BE2C (cell line): Measurements from ENCODE around the gene DHRS3.

Experiments used
- DNase-seq: peaks from one replicate; pipeline ENCODE4 v3.0.0-alpha.2; 2020
- H3K27me3 ChIP-seq: fragments of 250-450 bp; sonication (Bioruptor Pico); 2 replicates; pipeline ENCODE4 v1.5.1; 2020; ENCODE audit warnings: mild to moderate bottlenecking
- H3K36me3 ChIP-seq: fragments of 250-450 bp; sonication (Bioruptor Pico); 2 replicates; pipeline ENCODE4 v1.5.1; 2020; ENCODE audit warnings: mild to moderate bottlenecking
- H3K4me1 ChIP-seq: fragments of 250-450 bp; sonication (Bioruptor Pico); 2 replicates; pipeline ENCODE4 v1.5.1; 2020
- H3K4me3 ChIP-seq: 2 replicates; pipeline ENCODE4 v1.5.1; 2011; ENCODE audit warnings: low read depth, low read length
- H3K9me3 ChIP-seq: fragments of 250-450 bp; sonication (Bioruptor Pico); 2 replicates; pipeline ENCODE4 v1.5.1; 2020
- TF ChIP-seq, protein P1 (sequence below): IDR thresholded peaks from 2 replicates; pipeline ENCODE4 v1.5.1; 2012; ENCODE audit warnings: mild to moderate bottlenecking, low read depth, low read length

Gene DHRS3

DNA sequence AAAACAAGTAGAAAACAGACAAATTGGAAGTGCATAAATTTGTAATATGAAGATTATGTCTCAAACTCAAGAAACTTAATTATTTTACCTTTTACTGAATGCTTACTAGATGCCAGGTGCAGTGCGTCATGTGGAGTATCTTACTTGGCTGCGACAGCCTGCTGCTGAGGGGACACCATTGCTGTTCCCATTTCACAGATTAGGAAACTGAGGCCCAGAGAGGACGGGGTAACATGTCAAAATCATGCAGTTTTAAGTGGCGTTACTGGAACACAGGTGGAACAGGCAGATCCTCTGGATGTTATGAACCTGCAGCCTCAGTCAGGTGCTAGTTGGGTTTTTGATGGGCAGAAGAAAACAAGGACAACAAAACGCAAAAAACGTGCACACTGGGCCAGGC is 7.3 kb upstream of the DHRS3 start:
- TF ChIP-seq, protein P1, sequence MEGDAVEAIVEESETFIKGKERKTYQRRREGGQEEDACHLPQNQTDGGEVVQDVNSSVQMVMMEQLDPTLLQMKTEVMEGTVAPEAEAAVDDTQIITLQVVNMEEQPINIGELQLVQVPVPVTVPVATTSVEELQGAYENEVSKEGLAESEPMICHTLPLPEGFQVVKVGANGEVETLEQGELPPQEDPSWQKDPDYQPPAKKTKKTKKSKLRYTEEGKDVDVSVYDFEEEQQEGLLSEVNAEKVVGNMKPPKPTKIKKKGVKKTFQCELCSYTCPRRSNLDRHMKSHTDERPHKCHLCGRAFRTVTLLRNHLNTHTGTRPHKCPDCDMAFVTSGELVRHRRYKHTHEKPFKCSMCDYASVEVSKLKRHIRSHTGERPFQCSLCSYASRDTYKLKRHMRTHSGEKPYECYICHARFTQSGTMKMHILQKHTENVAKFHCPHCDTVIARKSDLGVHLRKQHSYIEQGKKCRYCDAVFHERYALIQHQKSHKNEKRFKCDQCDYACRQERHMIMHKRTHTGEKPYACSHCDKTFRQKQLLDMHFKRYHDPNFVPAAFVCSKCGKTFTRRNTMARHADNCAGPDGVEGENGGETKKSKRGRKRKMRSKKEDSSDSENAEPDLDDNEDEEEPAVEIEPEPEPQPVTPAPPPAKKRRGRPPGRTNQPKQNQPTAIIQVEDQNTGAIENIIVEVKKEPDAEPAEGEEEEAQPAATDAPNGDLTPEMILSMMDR: no peak
- Histone ChIP-seq H3K4me1 (no peaks in the 10 kb centered on the region), H3K36me3 (no peaks in the 10 kb centered on the region), H3K9me3 (no peaks in the 10 kb centered on the region), H3K4me3 (no peak overlapping the region), H3K27me3 (no peaks in the 10 kb centered on the region)
- no peak for DNase-seq

DNA sequence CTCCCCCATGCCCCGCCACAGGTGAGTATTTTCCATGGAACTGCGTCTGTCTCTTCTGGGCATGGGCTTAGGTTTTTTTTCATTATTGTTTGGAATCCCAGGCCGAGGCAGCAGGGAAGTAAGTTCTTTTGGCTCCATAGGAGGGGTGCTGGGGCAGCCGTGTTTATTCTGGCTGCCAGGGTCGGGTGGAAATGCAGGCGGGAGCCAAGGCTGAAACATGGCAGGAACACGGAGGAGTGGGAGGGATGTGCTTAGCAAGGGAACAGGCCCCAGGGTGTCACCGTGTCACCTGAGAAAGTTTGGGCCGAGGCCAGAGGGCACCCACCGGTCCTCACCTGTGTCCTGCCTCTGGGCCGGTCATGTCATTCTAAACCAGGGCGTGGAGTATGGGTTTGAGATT is 4.5 kb upstream of the DHRS3 start:
- no peak for DNase-seq
- no peaks in the 10 kb centered on the region for H3K4me1 ChIP-seq
- TF ChIP-seq, protein P1: no peak
- no peak overlapping the region for H3K4me3 ChIP-seq
- H3K9me3 ChIP-seq: no peaks in the 10 kb centered on the region
- H3K27me3 ChIP-seq: no peaks in the 10 kb centered on the region
- no peaks in the 10 kb centered on the region for H3K36me3 ChIP-seq

DNA sequence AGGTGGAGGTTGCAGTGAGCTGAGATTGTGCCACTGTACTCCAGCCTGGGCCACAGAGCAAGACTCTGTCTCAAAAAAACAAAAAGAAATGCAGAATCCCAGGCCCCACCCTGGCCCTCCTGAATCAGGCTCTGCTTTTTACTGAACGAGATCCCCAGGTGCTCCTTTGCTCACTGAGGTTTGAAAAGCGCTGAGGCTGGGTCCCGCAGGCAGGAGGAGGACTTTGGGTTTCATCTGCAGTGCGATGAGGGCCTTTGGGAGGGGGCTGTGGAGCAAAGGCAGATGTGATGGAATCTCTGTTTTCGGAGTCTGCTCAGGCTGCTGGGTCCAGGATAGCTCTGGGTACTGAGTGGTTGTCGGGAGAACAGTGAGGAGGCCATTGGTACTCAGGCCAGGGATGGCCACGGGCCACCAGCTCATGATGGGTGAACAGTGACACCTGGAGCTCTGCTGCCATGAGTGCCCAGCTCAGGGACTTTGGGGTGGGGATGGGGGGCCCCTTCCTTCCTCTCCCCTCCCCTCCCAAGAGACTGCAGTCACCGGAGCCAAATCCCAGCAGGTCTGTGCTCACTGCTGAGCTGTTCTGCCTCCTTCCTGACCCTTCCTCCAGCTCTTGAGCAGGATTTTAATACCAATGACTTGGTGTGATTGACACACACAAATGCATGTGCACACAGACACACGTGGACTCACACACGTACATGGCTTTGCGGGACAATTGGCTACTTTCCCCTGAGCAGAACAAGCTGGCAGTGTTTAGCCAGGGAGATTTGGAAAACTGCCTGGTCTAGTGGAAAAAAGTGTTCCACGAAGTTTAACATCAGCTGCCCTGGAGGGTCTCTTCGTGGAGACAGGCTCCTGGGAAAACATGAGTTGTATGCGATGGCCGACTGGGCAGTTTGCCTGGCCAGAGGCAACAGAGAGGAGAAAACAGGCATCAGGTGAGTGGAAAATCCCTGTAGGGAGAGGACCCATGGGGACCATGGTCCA is 3.6 kb upstream of the DHRS3 start:
- Histone ChIP-seq H3K9me3 (no peaks in the 10 kb centered on the region), H3K4me3 (no peak overlapping the region), H3K36me3 (no peaks in the 10 kb centered on the region), H3K27me3 (no peaks in the 10 kb centered on the region), H3K4me1 (no peaks in the 10 kb centered on the region)
- TF ChIP-seq, protein P1: no peak
- no peak for DNase-seq

DNA sequence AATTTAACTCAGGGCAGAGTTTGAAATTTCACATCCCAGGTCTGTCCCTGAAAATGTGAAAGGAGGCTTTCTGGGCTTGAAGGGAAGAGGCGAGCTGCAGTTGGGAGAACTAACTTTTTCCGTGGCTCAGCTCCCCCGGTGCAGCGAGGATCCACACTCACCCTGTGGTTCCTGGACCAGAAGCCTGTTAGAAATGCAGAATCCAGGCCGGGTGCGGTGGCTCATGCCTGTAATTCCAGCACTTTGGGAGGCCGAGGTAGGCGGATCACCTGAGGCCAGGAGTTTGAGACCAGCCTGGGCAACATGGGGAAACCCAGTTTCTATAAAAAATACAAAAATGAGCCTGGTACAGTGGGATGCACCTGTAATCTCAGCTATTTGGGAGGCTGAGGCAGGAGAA is 2.9 kb upstream of the DHRS3 start:
- TF ChIP-seq, protein P1: no peak
- Histone ChIP-seq H3K36me3 (no peaks in the 10 kb centered on the region), H3K27me3 (no peaks in the 10 kb centered on the region), H3K9me3 (no peaks in the 10 kb centered on the region), H3K4me1 (no peaks in the 10 kb centered on the region), H3K4me3 (no peak overlapping the region)
- no peak for DNase-seq

DNA sequence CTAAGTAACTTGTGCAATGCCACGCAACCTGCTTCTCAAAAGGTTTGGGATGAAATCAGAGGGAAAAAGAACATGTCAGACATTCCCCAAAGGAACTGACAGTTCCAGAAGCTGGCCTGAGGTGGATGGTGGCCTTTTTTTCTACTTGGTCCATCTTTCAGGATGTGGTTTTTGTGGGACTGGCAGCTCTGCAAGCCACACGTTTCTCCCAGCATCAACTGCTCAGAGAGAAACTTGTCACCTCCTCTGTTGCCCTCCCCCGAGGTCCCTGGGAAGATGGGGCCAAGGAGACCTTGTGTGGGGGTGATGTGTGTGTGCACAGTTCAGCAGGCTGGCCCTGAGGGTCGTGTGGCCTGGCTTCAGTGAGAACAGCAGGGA is 2.5 kb upstream of the DHRS3 start:
- no peak overlapping the region for H3K4me3 ChIP-seq
- H3K4me1 ChIP-seq: no peaks in the 10 kb centered on the region
- H3K36me3 ChIP-seq: no peaks in the 10 kb centered on the region

More for the DNA sequence above, 2.5 kb upstream of the DHRS3 start:
- Histone ChIP-seq H3K27me3 (no peaks in the 10 kb centered on the region), H3K9me3 (no peaks in the 10 kb centered on the region)
- DNase-seq: no peak
- TF ChIP-seq, protein P1: no peak
